GM18868 (cell line): ENCODE data around the gene INTS2.
"Not testable (repeated sequence)": the region's sequence is repeated elsewhere in the genome, so short reads cannot be mapped to it uniquely, and the experiment has no call there.

ENCODE experiments used
- ATAC-seq: cut with Tn5 transposase; IDR thresholded peaks from one replicate; pipeline ENCODE4 v1.9.1; 2021; ENCODE audit warnings: mild to moderate bottlenecking, moderate library complexity; ENCODE audit not compliant: unreplicated experiment

Gene INTS2

GRCh38 chr17:61852857-61853256 is 74.9 kb downstream of the INTS2 start:
- ATAC-seq, result no peak

GRCh38 chr17:61849674-61850073 is 78.1 kb downstream of the INTS2 start:
- ATAC-seq, result no peak

- ATAC-seq, result no peak
These were observed 78.9 kb downstream of the INTS2 start for GRCh38 chr17:61848896-61849295.

- no peak for ATAC-seq
These were observed 79.5 kb downstream of the INTS2 start for GRCh38 chr17:61848247-61848646.

GRCh38 chr17:61847659-61848058 is 80.1 kb downstream of the INTS2 start:
- no peak for ATAC-seq

- ATAC-seq, result no peak
These were observed 80.9 kb downstream of the INTS2 start for GRCh38 chr17:61846761-61847375.

- ATAC-seq, result no peak
These were observed 81.7 kb downstream of the INTS2 start for GRCh38 chr17:61846088-61846487.

- ATAC-seq, result no peak
These were observed 84.3 kb downstream of the INTS2 start for GRCh38 chr17:61843435-61843834.

- no peak for ATAC-seq
These were observed 84.9 kb downstream of the INTS2 start for GRCh38 chr17:61842899-61843298.

GRCh38 chr17:61839300-61839786 is 88.4 kb downstream of the INTS2 start:
- no peak for ATAC-seq

GRCh38 chr17:61837175-61838051 is 90.4 kb downstream of the INTS2 start:
- no peak for ATAC-seq

- no peak for ATAC-seq
These were observed 91.3 kb downstream of the INTS2 start for GRCh38 chr17:61836266-61837174.

GRCh38 chr17:61835606-61836005 is 92.2 kb downstream of the INTS2 start:
- ATAC-seq, result no peak

- no peak for ATAC-seq
These were observed 93.2 kb downstream of the INTS2 start for GRCh38 chr17:61834610-61835009.

GRCh38 chr17:61833536-61834193 is 94.1 kb downstream of the INTS2 start:
- ATAC-seq, result no peak

- no peak for ATAC-seq
These were observed 95.3 kb downstream of the INTS2 start for GRCh38 chr17:61832463-61832862.

GRCh38 chr17:61831099-61831498 is 96.7 kb downstream of the INTS2 start:
- ATAC-seq, result no peak

- no peak for ATAC-seq
These were observed 99.1 kb downstream of the INTS2 start for GRCh38 chr17:61828694-61829093.

GRCh38 chr17:61827649-61828395 is 100.0 kb downstream of the INTS2 start:
- ATAC-seq, result no peak

- not testable (repeated sequence) for ATAC-seq
These were observed 100.9 kb downstream of the INTS2 start for GRCh38 chr17:61826866-61827265.
